Spinal cord (tissue), 10 donors: ENCODE measurements around the gene EXD2. TPM values are rescaled to one million over a fixed set of nuclear protein-coding genes. Genes with fewer than 3 reads are reported as not detected.
"Not testable (repeated sequence)": the region's sequence is repeated elsewhere in the genome, so short reads cannot be mapped to it uniquely, and the experiment has no call there.

Experiments used
- DNase-seq, 6 donors: peaks; one replicate each; pipeline versions ENCODE4 v3.0.0 to v3.0.0-alpha.2; 2013 to 2015; ENCODE audit warnings: low spot score in 6 of 6, low read depth in 4 of 6
- H3K27ac ChIP-seq: one replicate; pipeline ENCODE4 v1.5.1; 2013; ENCODE audit warnings: low read depth, low read length, control low read depth
- H3K27me3 ChIP-seq: one replicate; pipeline ENCODE4 v1.6.1; 2013; ENCODE audit warnings: low read length; ENCODE audit not compliant: control insufficient read depth, insufficient read depth
- H3K36me3 ChIP-seq: one replicate; pipeline ENCODE4 v1.6.1; 2013; ENCODE audit warnings: low read length; ENCODE audit not compliant: control insufficient read depth, insufficient read depth
- H3K4me1 ChIP-seq: one replicate; pipeline ENCODE4 v1.6.1; 2013; ENCODE audit warnings: low read length; ENCODE audit not compliant: control insufficient read depth, insufficient read depth
- H3K4me3 ChIP-seq: one replicate; pipeline ENCODE4 v1.5.1; 2013; ENCODE audit warnings: low read depth, low read length, control low read depth
- H3K9me3 ChIP-seq: one replicate; pipeline ENCODE4 v1.6.1; 2013; ENCODE audit warnings: low read length; ENCODE audit not compliant: control insufficient read depth, insufficient read depth
- WGBS: methylation state at CpG from one replicate; pipeline ENCODE4 v1.1.5; 2013; ENCODE audit warnings: missing lambda C conversion rate; ENCODE audit not compliant: insufficient coverage; 5-methylcytosine and 5-hydroxymethylcytosine counted together
- polyA plus RNA-seq, 2 donors: library from polyadenylated mRNA; unstranded; fragments of 120-200 nt; gene quantifications; one replicate each; pipeline ENCODE4 v1.2.1, GENCODE V29; 2013; ENCODE audit not compliant: insufficient read length in 2 of 2
- small RNA-seq: library from RNA; depleted of rRNA; stranded (forward); fragments of <200 nt; gene quantifications from one replicate; pipeline ENCODE3, GENCODE V24; 2014; ENCODE audit warnings: low replicate concordance
- total RNA-seq, 2 donors: library from RNA; depleted of rRNA in 1 of 2; stranded (reverse); fragments of 120-200 nt in 1 of 2; fragments of >200 nt in 1 of 2; gene quantifications; one replicate each; pipeline versions ENCODE4 v1.2.3 to v1.2.4, GENCODE V29; 2013 to 2014
- donor health status: healthy.

EXD2 gene
- total and polyA plus RNA-seq, 4 donors = 32.2 to 44.5 (median 38.3) TPM

DNA sequence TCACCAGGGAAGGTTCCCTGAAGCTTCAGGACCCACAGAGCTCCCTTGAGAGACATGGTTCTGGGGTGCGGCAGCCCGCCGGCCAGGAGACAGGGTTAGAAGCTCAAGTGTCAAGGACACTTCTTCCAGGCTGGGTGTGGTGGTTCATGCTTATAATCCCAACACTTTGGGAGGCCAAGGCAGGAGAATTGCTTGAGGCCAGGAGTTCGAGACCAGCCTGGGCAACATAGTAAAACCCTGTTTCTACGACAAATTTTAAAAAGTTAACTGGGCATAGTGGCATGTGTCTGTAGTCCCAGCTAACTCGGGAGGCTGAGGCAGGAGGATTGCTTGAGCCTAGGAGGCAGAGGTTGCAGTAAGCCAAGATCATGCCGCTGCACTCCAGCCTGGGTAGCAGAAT, 99.6 kb downstream of the EXD2 start:
- not testable (repeated sequence) for H3K9me3 ChIP-seq, H3K27ac ChIP-seq, H3K4me3 ChIP-seq, DNase-seq, H3K36me3 ChIP-seq, H3K27me3 ChIP-seq
- peaks cover 21% of the 10 kb centered on the region for H3K4me1 ChIP-seq
- 95% methylated on average over 6 of the region's 7 CpGs for WGBS

DNA sequence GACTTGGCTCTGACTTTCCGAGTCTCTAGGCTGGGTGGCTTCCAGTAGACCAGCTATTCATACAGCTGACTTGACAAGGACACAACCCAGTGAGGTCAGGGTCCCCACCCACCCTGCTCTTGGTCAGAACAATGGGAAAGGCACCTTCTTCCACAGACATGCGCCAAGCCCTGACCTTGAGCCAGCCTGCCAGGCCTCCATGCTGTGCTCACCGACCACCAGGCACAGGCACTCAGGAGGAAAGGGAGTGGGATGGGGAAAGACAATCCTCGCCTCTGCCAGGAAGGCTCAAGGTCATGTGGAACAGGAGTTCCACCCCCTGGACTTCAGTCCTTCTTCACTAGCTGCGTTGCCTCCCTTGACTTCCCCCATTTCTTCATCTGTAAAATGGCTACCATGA, 100.1 kb downstream of the EXD2 start:
- H3K27ac ChIP-seq = no peak overlapping the region
- 79% methylated on average over 3 of the region's 5 CpGs for WGBS
- H3K4me1 ChIP-seq = peaks cover 20% of the 10 kb centered on the region
- H3K27me3 ChIP-seq = peaks cover 2% of the 10 kb centered on the region
- DNase-seq = no peak
- no peaks in the 10 kb centered on the region for H3K36me3 ChIP-seq
- no peaks in the 10 kb centered on the region for H3K9me3 ChIP-seq
- no peak overlapping the region for H3K4me3 ChIP-seq

- 80% methylated on average over 4 of the region's 5 CpGs for WGBS
- DNase-seq = no peak
- no peak overlapping the region for H3K27ac ChIP-seq
Measured at GRCh38 chr14:69291891-69292561, 100.7 kb downstream of the EXD2 start.

More at GRCh38 chr14:69291891-69292561, 100.7 kb downstream of the EXD2 start:
- H3K27me3 ChIP-seq = peaks cover 2% of the 10 kb centered on the region
- no peak overlapping the region for H3K4me3 ChIP-seq
- peaks cover 17% of the 10 kb centered on the region for H3K4me1 ChIP-seq
- H3K36me3 ChIP-seq = no peaks in the 10 kb centered on the region
- no peaks in the 10 kb centered on the region for H3K9me3 ChIP-seq

Small RNA genes within 50 kb of the gene (small RNA-seq; reads per million reads assigned to genes)
- not detected for gene RF00019

Other genes starting within 250 kb of the EXD2 start
- gene ACTN1, start 212.2 kb upstream of the EXD2 start, total RNA-seq = 10 to 100 TPM; 45.6 to 46.7 TPM
- gene ACTN1, start 212.2 kb upstream of the EXD2 start, polyA plus RNA-seq = 10 to 100 TPM; 41.6 to 49.4 TPM
- 10 to 100 TPM; 29.3 to 31.6 TPM for gene DCAF5, start 38.4 kb upstream of the EXD2 start, total RNA-seq
- gene DCAF5, start 38.4 kb upstream of the EXD2 start, polyA plus RNA-seq = 10 to 100 TPM; 46.8 to 51.1 TPM
- 10 to 100 TPM in 1 of 2 donors, 1 to 10 TPM in 1; 9.5 to 20.4 TPM for gene GALNT16, start 68.7 kb downstream of the EXD2 start, total RNA-seq
- 10 to 100 TPM; 42.6 to 60.2 TPM for gene GALNT16, start 68.7 kb downstream of the EXD2 start, polyA plus RNA-seq
- gene ERH, start 206.8 kb downstream of the EXD2 start, total RNA-seq = 100 to 1,000 TPM; 145 to 208 TPM
- gene ERH, start 206.8 kb downstream of the EXD2 start, polyA plus RNA-seq = 100 to 1,000 TPM; 254 to 285 TPM
- gene SLC39A9, start 207.2 kb downstream of the EXD2 start, total RNA-seq = 100 to 1,000 TPM; 109 to 137 TPM
- 10 to 100 TPM; 54.4 to 56.1 TPM for gene SLC39A9, start 207.2 kb downstream of the EXD2 start, polyA plus RNA-seq